ENCODE data around the gene IZUMO4.
A peak's percentile ranks its signal among the peaks of the same experiment; 100 is the strongest.

Gene IZUMO4

DNA sequence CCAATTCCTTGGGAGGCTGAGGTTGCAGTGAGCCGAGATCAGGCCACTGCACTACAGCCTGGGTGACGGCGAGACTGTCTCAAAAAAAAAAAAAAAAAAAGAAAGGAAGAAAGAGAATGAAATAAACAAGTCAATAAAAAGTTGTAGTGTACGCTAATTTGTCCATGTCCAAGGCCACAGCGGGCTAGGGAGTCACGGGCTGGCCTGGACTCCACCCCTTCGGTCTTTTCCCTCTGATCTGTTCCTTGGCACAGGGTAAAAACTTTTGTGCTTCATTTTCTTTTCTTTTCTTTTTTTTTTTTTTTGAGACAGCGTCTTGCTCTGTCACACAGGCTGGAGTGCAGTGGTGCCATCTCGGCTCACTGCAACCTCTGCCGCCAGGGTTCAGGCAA is 26.3 kb upstream of the IZUMO4 start:
- no peaks in the 10 kb centered on the region for H3K27me3 Mint-ChIP-seq (ENCODE audit: low read depth)
- no peaks in the 10 kb centered on the region for H3K9me3 Mint-ChIP-seq
- no peak overlapping the region for H3K4me3 Mint-ChIP-seq
- H3K36me3 Mint-ChIP-seq (ENCODE audit: low read depth), result peaks cover 33% of the 10 kb centered on the region
- no peak overlapping the region for H3K27ac Mint-ChIP-seq
- peaks cover 20% of the 10 kb centered on the region for H3K4me1 Mint-ChIP-seq (ENCODE audit: low read depth)

DNA sequence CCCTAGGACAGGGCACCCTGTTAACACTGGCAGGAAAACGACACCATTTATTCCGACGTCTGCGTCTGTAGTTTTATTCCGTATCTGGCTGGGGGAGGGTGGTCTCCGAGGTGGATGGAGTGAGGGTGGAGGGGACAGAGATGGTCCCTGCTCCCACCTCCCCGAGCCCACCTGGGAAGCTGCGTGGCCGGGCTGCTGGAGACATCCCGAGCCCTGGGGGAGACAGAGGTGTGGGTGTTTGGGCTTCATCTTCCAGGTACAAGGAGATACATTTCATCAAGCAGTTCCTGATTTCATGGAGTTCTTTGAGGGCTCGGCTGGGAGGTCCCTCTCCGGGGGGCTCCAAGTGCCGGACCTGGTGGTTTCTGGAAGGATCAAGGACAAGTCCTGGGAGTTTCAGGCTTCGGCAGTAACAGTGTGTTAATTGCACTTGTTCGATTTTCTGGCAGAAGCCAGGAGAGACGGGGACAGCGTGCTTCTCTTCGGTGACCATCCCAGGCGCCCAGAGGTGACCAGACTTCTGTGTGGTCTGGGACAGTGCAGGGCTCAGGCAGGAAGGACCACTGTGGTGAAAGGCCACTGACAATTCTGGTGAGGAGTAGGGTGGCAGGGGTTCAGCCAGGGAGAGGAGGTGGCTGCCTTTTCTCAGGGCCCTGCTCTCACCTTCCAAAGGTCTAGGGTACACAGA is 25.6 kb upstream of the IZUMO4 start:
- Mint-ChIP-seq H3K4me1 (ENCODE audit: low read depth) (peaks cover 20% of the 10 kb centered on the region), H3K27ac (no peak overlapping the region), H3K9me3 (no peaks in the 10 kb centered on the region), H3K36me3 (ENCODE audit: low read depth) (peaks cover 33% of the 10 kb centered on the region), H3K27me3 (ENCODE audit: low read depth) (no peaks in the 10 kb centered on the region), H3K4me3 (no peak overlapping the region)

DNA sequence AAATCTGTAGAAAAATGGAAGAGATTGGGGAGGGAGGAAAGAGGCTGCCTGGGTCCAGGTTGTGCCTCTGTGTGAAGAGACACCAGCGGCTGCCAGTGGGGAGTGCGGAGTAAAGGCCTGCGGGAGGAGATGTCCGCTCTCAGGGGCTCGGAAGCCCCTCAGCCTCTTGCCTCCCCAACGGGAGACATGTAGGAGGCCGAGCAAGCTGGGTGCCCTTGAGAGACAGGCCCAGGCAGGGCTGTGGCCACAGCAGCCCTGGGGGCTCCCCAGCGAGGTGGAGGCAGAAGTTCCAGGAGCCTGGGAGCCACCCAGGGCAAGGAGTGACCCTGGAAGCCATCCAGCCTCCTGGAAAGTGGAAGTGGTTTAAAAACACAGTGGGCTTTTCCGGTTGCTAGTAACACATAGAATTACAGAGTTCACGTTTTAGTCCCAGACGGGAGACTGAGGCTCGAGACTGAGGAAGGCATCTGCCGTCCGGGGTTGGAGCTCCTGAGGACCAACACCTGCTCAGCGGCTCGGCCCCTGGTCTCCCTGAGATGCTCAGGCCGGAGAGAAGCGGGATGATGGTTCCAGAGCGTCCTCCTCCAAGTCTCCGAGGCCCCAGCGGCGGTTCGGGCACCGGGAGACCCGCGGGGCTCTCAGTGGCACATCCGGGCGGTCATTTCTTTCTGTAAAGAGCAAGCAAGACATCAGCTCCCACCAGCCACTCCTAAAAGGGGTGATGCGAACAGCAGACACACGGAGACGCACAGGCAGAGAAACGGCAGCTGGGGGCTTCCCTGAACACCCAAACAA is 23.8 kb upstream of the IZUMO4 start:
- Mint-ChIP-seq H3K4me3 (no peak overlapping the region), H3K27ac (peak overlapping the region; percentile 71), H3K27me3 (ENCODE audit: low read depth) (no peaks in the 10 kb centered on the region), H3K36me3 (ENCODE audit: low read depth) (peaks cover 36% of the 10 kb centered on the region), H3K4me1 (ENCODE audit: low read depth) (peaks cover 20% of the 10 kb centered on the region), H3K9me3 (no peaks in the 10 kb centered on the region)

DNA sequence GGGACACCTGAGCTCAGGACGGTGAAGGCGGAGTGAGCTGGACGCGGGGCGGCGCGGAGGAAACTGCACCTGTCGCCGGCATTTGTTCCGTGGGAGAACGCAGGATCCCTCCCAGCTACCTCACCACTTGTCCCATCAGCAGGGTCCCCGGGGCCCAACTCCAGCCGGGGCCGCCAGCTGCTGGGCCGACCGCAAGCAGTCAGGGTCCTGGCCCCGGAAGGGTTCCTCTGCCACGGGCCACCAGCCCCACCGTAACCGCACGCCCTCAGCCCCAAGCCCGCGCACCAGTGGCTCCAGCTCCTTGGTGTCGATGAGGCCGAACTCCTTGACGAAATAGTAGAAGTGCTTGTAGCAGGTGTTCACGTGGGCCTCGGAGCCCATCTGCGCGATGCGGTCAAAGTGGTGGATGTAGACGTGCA is 20.2 kb upstream of the IZUMO4 start:
- H3K9me3 Mint-ChIP-seq, result no peaks in the 10 kb centered on the region
- no peak overlapping the region for H3K27ac Mint-ChIP-seq
- no peaks in the 10 kb centered on the region for H3K27me3 Mint-ChIP-seq (ENCODE audit: low read depth)
- H3K4me3 Mint-ChIP-seq, result no peak overlapping the region
- H3K4me1 Mint-ChIP-seq (ENCODE audit: low read depth), result peaks cover 27% of the 10 kb centered on the region
- H3K36me3 Mint-ChIP-seq (ENCODE audit: low read depth), result peaks cover 35% of the 10 kb centered on the region

DNA sequence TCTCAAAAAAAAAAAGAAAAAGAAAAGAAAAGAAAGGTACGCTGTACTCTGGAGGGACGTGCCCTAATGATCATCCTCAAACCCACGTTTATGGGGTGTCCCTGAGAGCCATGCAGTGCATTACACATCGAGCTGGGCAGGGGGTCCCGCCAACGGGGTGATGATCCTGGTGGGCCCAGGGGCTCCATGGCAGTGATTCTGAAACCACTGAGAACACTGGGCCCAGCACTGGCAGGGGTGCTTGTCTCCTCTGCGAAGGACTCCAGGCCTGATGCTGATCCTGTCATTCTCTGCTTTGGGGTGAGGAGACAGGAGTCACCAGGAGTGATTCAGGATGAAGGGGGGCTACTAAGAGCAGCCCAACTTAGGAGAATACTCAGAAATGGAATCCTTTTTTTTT is 19.3 kb upstream of the IZUMO4 start:
- peaks cover 33% of the 10 kb centered on the region for H3K4me1 Mint-ChIP-seq (ENCODE audit: low read depth)
- no peak overlapping the region for H3K27ac Mint-ChIP-seq
- H3K9me3 Mint-ChIP-seq, result no peaks in the 10 kb centered on the region
- peaks cover 37% of the 10 kb centered on the region for H3K36me3 Mint-ChIP-seq (ENCODE audit: low read depth)
- no peaks in the 10 kb centered on the region for H3K27me3 Mint-ChIP-seq (ENCODE audit: low read depth)
- no peak overlapping the region for H3K4me3 Mint-ChIP-seq

DNA sequence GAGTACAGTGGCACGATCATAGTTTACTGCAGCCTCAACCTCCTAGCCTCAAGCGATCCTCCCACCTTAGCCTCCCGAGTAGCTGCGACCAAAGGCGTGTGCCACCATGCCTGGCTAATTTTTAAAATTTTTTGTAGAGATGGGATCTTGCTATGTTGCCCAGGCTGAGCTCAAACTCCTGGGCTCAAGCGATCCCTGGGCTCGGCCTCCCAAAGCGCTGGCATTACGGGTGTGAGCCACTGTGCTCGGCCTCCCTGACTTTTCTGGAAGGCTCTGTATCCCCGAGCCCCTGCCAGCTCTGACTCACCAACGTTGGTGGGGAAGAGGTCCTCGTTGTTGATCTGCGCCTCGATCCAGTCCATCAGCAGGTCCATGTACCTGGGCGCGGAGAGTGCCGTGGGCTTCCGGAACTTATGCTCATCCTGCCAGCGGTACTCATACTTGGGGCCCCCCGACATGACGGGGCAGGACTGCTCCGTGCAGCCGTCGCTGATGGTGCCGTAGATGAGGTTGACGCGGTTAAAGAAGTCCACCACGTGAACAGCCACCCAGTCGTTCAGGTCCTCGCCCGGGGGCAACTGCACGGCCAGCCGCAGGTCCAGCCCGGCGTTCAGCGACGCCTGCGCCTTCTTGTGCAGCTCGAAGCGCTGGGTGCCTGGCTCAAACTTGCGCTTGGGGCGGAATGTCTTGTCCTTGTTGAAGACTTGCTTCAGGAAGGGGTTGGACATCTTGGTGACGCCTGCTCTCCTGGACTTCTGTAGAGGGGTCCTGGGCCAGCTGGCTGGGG is 18.7 kb upstream of the IZUMO4 start:
- Mint-ChIP-seq H3K4me1 (ENCODE audit: low read depth) (peaks cover 30% of the 10 kb centered on the region), H3K36me3 (ENCODE audit: low read depth) (peaks cover 37% of the 10 kb centered on the region)

DNA sequence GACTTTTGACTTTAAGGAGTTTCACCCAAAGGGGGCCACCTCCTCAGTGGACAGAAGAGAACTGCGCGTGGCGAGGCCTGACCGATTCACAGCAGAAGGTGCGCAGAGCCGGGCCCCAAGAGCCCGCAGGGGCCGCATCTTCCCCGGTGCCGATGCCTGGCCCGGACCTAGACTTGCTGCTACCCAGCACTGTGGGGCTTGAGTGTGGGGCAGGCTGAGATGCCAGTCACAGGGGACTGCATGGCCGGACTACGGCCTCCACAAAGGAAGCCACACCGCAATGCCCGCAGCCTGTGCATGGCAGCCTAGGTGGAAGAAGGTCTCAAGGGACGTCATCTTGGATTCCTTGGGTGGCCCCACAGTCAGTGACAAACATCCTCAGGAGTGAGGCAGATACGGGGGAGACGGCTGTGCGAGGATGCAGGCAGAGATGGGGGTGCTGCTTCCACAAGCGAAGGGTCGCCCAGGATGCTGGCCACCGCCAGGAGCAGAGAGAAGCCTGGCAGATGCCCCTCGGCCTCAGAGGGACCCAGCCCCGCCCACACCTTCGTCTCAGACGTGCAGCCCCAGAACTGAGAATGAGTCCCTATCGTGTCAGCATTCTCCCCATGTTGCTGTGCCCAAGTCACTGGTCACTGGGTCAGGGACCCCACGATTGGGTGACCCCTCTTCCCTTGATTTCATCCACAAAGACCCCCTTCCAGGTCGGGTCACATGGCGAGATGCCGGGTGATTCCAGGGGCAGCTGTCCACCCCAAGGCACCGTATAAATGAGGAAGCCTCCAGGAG is 17.4 kb upstream of the IZUMO4 start:
- H3K27ac Mint-ChIP-seq, result peak overlapping the region; percentile 71
- H3K4me1 Mint-ChIP-seq (ENCODE audit: low read depth), result peaks cover 30% of the 10 kb centered on the region
- peak overlapping the region; percentile 34 for H3K4me3 Mint-ChIP-seq
- no peaks in the 10 kb centered on the region for H3K27me3 Mint-ChIP-seq (ENCODE audit: low read depth)
- no peaks in the 10 kb centered on the region for H3K9me3 Mint-ChIP-seq
- H3K36me3 Mint-ChIP-seq (ENCODE audit: low read depth), result peaks cover 38% of the 10 kb centered on the region

More for the DNA sequence above, 18.7 kb upstream of the IZUMO4 start:
- Mint-ChIP-seq H3K27ac (no peak overlapping the region), H3K9me3 (no peaks in the 10 kb centered on the region), H3K4me3 (no peak overlapping the region), H3K27me3 (ENCODE audit: low read depth) (no peaks in the 10 kb centered on the region)

DNA sequence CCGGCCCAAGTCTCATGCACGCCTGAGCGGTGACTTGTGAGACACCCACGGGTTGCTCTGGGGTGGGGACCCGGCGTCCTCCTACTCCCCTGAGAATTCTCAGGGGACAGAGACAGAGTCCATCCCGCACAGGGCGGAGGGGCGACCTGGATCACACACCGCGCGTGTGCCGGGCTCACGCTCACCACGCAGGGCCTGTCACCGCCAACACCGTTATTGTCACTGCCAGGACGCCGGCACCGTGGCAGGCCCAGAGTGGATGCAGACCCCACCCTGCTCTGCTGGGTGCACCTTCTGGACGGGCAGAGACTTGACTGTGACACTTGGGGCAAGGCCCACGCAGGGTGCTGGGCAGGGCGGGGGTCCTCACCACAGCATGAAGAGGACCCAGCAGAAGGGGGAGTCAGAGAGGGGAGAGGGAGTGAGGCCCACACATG is 16.8 kb upstream of the IZUMO4 start:
- H3K36me3 Mint-ChIP-seq (ENCODE audit: low read depth), result peaks cover 40% of the 10 kb centered on the region
- H3K27ac Mint-ChIP-seq, result peak overlapping the region; percentile 71
- H3K4me3 Mint-ChIP-seq, result peak overlapping the region; percentile 66
- H3K27me3 Mint-ChIP-seq (ENCODE audit: low read depth), result no peaks in the 10 kb centered on the region
- H3K4me1 Mint-ChIP-seq (ENCODE audit: low read depth), result peaks cover 27% of the 10 kb centered on the region
- H3K9me3 Mint-ChIP-seq, result no peaks in the 10 kb centered on the region

DNA sequence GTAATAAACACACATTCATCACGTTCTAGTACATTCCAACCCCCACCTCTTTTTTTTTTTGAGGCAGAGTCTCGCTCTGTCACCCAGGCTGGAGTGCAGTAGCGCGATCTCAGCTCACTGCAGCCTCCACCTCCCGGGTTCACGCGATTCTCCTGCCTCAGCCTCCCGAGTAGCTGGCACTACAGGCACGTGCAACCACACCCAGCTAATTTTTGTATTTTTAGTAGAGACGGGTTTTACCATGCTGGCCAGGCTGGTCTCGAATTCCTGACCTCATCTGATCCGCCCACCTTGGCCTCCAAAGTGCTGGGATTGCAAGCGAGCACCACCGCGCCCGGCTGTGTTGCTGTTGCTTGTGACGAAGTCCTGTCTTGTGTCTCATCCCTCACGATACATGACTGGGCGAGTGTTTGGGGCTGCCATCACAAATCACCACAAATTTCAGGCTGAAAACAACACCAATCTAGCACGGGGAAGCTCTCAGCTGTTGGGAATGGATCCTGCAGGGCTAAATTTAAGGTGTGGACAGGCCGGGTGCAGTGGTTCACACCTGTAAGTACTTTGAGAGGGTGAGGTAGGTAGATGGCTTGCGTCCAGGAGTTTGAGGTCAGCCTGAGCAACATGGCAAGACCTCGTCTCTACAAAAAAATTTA is 16.3 kb upstream of the IZUMO4 start:
- Mint-ChIP-seq H3K36me3 (ENCODE audit: low read depth) (peaks cover 44% of the 10 kb centered on the region), H3K9me3 (no peaks in the 10 kb centered on the region), H3K4me3 (peak overlapping the region; percentile 66), H3K27me3 (ENCODE audit: low read depth) (peaks cover 3% of the 10 kb centered on the region), H3K4me1 (ENCODE audit: low read depth) (peaks cover 32% of the 10 kb centered on the region), H3K27ac (peak overlapping the region; percentile 76)

DNA sequence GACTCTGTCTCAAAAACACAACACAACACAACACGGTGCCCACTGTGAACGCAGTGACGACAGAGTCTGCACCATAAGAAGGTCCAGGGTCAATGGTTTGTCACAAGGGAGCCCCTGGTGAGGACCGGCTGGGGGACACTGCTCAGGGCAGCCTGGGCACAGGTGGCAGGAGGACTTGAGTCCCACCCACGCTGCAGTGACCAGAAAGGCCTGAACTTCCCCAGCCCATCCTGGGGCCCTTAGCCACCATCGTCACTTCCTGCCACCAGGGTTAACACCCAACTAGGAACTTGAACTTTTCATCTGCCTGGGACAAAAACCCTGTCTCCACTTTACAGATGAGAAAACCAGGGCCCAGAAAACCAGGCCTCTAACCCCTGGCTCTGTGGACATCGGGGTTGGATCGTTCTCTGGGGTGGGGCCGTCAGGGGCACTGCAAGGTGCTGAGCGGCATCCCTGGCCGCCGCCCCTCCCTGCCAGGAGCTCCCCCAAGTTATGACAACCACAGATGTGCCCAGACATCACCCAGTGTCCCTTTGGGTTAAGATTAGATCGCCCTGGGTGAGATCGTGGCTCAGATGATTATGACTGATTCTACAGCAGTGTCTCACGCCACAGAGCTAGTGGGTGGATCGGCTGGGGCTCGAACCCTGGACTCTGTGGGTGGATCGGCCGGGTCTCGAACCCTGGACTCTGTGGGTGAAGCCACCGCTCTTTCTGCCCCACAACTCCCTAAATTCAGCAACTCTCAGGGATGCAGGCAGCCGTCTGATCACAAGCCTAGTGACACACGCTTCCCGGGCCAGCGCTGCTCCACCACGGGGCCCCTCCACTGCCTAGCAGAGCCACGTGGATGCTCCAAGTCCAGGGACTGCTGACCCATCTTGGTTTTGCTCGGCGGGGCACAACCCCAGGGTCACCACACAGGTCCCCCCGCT is 14.6 kb upstream of the IZUMO4 start:
- no peaks in the 10 kb centered on the region for H3K9me3 Mint-ChIP-seq
- H3K4me1 Mint-ChIP-seq (ENCODE audit: low read depth), result peaks cover 41% of the 10 kb centered on the region
- H3K27me3 Mint-ChIP-seq (ENCODE audit: low read depth), result peaks cover 4% of the 10 kb centered on the region
- H3K4me3 Mint-ChIP-seq, result peak overlapping the region; percentile 98
- H3K36me3 Mint-ChIP-seq (ENCODE audit: low read depth), result peaks cover 44% of the 10 kb centered on the region
- H3K27ac Mint-ChIP-seq, result peak overlapping the region; percentile 99

DNA sequence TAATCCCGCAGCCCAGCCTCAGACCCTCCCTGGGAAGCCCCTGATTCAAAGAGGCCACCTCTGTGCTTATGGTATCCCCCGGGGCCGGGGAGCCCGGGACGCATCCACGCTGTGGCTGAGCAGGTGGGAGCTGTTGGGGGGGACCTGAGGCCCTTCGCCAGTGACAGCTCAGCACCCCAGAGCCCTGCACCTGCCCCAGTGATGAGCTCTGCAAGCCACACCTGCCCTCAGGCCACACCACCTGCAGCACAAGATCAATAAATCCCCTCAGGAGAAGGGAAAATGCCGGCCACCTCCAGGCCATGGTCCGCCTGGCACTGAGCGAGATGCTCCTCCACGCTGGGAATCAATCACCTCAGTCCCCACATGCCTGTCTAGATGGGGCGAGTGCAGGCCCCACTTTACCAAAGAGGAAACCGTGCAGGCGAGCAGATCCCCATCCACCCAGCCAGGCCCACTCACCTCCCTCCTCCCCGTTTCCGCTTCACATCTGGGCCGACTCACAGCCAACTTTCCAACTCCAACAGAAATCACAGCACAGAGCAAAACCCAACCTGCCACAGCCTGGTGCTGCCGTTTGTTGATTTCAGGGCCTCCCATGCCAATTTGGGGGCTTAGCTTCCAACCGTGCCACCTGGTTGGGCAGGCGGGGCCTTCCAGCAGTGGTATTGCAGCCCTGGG is 13.4 kb upstream of the IZUMO4 start:
- H3K9me3 Mint-ChIP-seq, result no peaks in the 10 kb centered on the region
- H3K36me3 Mint-ChIP-seq (ENCODE audit: low read depth), result peaks cover 47% of the 10 kb centered on the region
- peaks cover 53% of the 10 kb centered on the region for H3K4me1 Mint-ChIP-seq (ENCODE audit: low read depth)
- H3K4me3 Mint-ChIP-seq, result peak overlapping the region; percentile 98
- H3K27ac Mint-ChIP-seq, result peak overlapping the region; percentile 99
- H3K27me3 Mint-ChIP-seq (ENCODE audit: low read depth), result peaks cover 4% of the 10 kb centered on the region

DNA sequence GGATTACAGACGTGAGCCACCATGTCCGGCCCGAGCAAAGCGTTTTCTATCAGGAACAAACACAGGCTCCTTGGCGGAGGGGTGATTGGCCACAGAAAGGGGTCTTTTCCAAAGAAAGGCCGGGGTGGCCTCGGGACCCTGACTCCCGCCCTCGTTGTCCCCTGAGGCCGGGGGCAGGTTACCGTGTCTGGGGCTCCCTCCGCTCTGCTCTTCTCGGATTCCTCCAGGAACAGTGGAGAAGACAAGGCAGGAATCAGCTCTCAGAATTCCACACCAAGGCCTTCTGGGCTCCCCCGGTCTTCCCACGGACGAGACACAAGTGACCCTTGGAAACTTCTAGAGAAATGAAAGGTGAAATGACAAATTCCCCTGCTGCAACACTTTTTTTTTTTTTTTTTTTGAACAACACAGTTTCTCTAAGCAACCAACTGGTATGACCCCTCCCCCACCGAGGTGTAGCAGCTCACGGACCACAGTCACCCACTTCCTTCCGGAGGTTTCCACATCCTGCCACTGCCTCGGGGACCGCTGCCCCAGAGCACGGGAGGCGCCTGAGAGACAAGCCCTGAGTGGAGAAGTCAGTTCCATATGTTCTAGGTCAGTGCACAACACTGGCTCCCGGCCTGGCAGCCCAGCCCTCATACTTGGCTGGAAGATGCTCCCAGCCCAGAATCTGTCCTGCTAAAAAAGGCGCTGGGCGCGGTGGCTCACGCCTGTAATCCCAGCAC is 11.6 kb upstream of the IZUMO4 start:
- H3K4me3 Mint-ChIP-seq, result peak overlapping the region; percentile 98
- H3K27me3 Mint-ChIP-seq (ENCODE audit: low read depth), result peaks cover 4% of the 10 kb centered on the region
- peak overlapping the region; percentile 99 for H3K27ac Mint-ChIP-seq
- peaks cover 61% of the 10 kb centered on the region for H3K4me1 Mint-ChIP-seq (ENCODE audit: low read depth)
- H3K9me3 Mint-ChIP-seq, result no peaks in the 10 kb centered on the region
- H3K36me3 Mint-ChIP-seq (ENCODE audit: low read depth), result peaks cover 45% of the 10 kb centered on the region

Measured in T-helper 1 cell treated with Interleukin-12 subunit alpha and Interleukin-12 subunit beta and Interleukin-4 antibody, amounts not matched to agents 30 μg/mL and 1 μg/mL, for 36 hours (primary cell).